Dermis microvascular lymphatic vessel endothelial cell (primary cell): Measurements from ENCODE around the gene PRKAG1. TPM values are rescaled to one million over a fixed set of nuclear protein-coding genes. Genes with fewer than 3 reads are reported as not detected.
"Not testable (repeated sequence)": the region's sequence is repeated elsewhere in the genome, so short reads cannot be mapped to it uniquely, and the experiment has no call there.

ENCODE experiments used
- DNase-seq, 2 donors: peaks; one replicate each; pipeline versions ENCODE4 v3.0.0 to v3.0.0-alpha.2; 2010; ENCODE audit warnings: low read depth in 2 of 2
- total RNA-seq: library from RNA; depleted of rRNA; stranded (reverse); fragments of >200 nt; gene quantifications from 2 replicates; pipeline ENCODE4 v1.2.1, GENCODE V29; 2014

The PRKAG1 gene
- 37.4 and 44.5 TPM in 2 replicates for total RNA-seq

- DNase-seq: peak; percentile 91 to 98
Observed at GRCh38 chr12:49018261-49019119, at the start of gene PRKAG1. Gene PRKAG1 (minus strand): TSS chr12:49018776. CDS start chr12:49018740, 36 bp downstream.

- no peak for DNase-seq
Observed at GRCh38 chr12:49066120-49066519, 47.5 kb upstream of the PRKAG1 start.

GRCh38 chr12:49064767-49065152 is 46.2 kb upstream of the PRKAG1 start:
- DNase-seq: no peak

GRCh38 chr12:49061916-49062315 is 43.3 kb upstream of the PRKAG1 start:
- not testable (repeated sequence) for DNase-seq

GRCh38 chr12:49061157-49061650 is 42.6 kb upstream of the PRKAG1 start:
- DNase-seq: no peak

- DNase-seq: peak; percentile 94 to 96
Observed at GRCh38 chr12:49060237-49061156, 41.9 kb upstream of the PRKAG1 start, which contains the start of gene KMT2D. Gene KMT2D (minus strand): TSS chr12:49060794. CDS start chr12:49055324, 5,470 bp downstream.

- peak; percentile 11 to 52 for DNase-seq
Observed at GRCh38 chr12:49059299-49060171, 41.0 kb upstream of the PRKAG1 start.

- no peak for DNase-seq
Observed at GRCh38 chr12:49059045-49059298, 40.4 kb upstream of the PRKAG1 start.

- no peak for DNase-seq
Observed at GRCh38 chr12:49058366-49059044, 39.9 kb upstream of the PRKAG1 start.

GRCh38 chr12:49057888-49058287 is 39.3 kb upstream of the PRKAG1 start:
- no peak for DNase-seq

- peak; percentile 76 to 89 for DNase-seq
Observed at GRCh38 chr12:49055978-49056754, 37.6 kb upstream of the PRKAG1 start.

- DNase-seq: no peak
Observed at GRCh38 chr12:49055092-49055491, 36.5 kb upstream of the PRKAG1 start.

GRCh38 chr12:49054524-49054923 is 35.9 kb upstream of the PRKAG1 start:
- no peak for DNase-seq

GRCh38 chr12:49054096-49054495 is 35.5 kb upstream of the PRKAG1 start:
- DNase-seq: no peak

- no peak for DNase-seq
Observed at GRCh38 chr12:49052451-49053208, 34.1 kb upstream of the PRKAG1 start.

- DNase-seq: no peak
Observed at GRCh38 chr12:49051777-49052438, 33.3 kb upstream of the PRKAG1 start.

GRCh38 chr12:49051373-49051764 is 32.8 kb upstream of the PRKAG1 start:
- DNase-seq: no peak

GRCh38 chr12:49050507-49051372 is 32.2 kb upstream of the PRKAG1 start:
- no peak for DNase-seq
